GM19395 (cell line): ENCODE results near the gene FYCO1.
A peak's percentile ranks its signal among the peaks of the same experiment; 100 is the strongest.

Experiments used
- ATAC-seq: cut with Tn5 transposase; IDR thresholded peaks from one replicate; pipeline ENCODE4 v1.9.1; 2021; ENCODE audit warnings: mild to moderate bottlenecking, moderate library complexity; ENCODE audit not compliant: unreplicated experiment

FYCO1 gene

DNA sequence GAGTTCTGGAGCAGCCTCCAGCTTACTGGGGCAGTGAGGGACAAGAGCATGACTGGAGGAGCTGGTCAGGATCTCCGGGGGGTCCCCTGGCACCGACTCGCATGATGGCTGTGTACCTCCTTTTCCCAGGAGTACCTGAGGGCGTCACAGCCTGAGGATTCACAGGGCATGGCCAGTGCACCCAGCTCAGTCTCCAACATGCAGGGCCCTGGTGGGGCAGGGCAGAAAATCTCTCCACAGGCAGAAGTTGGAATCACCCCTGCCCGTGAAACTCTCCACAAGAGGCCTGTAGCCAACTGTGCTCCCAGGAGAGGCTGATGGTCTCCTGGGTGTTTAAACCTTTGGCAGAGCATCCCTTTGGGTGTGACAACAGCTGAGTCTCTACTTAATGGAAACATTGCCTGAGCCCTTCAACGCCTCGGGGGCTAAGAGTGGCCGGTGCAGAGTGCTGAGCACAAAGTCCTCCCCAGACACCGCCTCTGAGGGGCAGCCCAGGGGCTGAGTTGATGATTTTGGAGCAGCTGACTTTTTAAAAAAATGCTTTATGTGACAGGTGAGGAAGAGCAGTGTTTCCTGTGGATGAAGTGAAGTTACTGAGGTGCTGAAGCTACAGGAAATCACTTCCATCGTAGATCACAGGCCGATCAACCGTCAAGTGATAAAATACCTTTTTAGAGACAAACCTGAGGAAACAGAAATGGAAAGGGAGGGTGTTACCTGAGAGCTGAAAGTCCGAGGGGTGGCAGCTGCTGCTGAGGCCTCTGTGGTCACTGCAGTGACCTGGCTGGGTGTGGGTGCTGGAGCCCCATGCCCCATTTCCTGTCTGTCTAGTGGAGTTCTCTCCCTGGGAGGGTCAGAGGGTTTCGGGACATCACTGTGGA, 74.2 kb downstream of the FYCO1 start:
- ATAC-seq = no peak

DNA sequence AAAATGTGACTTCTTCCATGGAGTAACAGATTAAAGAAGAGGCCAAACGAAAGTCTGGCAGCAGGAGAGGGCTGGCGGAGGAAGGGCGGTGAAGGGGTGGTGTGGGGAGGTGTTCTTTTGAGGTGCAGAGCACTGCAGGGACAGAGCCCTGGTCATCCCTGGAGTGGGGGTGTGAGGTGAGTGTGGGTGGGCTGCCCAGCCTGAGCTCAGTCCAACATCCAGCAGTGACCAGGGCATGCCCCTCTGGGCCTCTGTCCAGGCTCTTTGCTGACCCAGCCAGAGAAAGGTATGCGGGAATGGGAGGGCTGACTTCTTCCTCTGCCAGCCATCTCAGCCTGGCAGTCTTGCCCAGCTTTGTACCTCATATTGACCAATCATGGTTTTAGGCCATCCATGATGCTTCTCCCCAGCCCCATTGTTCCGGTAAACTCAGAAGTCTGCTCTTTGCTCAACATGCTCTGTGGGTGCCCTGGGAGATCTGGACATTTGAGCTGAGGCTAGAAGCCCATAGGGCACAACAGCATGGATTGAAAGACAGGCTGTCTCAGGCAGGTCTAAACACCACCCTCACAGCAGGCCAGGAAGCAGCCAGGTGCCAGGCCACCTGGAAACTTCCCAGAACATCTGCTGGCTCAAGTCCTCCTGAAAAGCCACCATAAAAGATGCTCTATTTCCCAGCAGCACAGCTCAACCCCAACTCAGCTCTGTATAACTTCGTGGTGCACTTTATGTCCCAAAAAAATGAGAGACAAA, 78.3 kb downstream of the FYCO1 start:
- ATAC-seq = no peak

DNA sequence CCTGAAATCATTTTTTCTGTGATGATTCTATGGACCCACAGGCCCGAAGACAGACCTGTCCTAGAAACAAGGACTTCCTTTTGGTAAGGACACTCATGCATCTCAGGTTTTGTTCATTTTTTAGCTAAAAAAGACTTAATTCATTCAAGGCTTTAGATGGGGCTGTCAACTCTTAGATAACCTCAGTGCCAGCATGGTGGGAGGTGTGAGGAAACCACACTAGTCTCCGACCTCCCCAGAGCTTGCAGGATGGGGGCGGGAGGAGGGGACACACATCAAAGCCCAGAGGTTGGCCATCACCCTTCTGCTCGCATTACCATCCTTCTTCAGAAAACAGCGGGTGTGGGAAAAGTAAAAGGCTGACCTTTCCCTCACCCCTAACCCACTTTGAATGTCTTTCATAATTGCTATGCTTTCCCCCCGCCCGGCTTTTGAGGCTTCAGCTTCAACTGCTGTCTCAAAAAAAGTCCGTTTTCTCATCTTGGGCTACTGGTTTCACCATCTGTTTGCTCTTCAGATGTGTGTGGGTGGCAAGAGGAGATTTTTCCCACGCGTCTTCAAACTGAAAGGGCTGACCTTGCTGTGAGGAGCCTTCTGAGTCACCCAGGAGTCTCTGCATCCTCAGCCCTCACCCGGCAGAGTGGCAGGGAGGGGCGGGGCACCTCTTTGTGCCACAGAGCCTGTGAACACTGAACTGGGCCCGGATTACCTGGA, 79.9 kb downstream of the FYCO1 start:
- peak; percentile 96 for ATAC-seq

DNA sequence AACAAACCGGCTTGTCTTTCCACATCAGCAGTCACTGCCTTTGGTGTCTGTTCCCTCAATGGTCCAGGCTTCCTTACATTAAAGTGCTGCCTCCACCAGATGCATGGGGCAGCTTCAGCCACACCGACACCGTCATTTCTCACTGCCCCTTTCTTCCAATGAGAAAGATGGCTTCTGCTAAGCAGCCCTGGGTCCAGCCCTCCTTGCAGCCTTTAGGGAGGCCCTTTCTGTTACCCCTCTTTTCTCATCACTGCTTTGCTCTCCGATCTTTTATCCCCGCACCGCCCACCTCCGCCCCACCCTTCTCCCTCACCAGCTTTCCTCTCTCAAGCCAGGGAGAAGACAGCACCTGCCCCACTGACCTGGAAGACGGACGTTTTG, 80.6 kb downstream of the FYCO1 start:
- no peak for ATAC-seq

DNA sequence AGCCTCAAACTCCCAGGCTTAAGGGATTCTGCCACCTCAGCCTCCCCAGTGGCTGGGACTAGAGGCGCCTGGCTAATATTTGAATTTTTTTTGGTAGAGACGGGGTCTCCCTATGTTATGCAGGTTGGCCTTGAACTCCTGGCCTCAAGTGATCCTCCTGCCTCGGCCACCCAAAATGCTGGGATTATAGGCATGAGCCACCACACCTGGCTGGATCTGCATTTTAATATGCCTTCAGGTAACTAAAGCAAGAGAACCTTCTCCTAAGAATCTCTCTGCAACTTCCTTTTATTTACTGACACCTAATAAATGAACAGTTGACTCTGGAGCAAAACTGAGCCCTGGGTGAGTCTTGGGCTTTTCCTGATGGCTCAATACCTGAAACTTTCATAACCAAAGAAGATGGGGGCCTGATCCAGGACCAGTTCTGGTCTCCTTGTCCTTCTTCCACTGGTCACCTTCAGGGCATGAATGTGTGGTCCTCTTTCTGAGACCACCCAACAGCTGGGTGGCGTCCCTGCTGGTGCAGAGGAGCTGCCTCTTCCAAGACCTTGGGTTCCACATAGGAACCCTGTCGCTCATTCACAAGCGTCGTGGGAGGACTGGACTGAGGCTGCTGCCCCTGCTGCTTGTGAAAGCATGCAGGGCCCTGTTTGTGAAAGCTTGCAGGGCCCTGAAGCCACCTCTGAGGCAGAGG, 81.1 kb downstream of the FYCO1 start:
- ATAC-seq = no peak

DNA sequence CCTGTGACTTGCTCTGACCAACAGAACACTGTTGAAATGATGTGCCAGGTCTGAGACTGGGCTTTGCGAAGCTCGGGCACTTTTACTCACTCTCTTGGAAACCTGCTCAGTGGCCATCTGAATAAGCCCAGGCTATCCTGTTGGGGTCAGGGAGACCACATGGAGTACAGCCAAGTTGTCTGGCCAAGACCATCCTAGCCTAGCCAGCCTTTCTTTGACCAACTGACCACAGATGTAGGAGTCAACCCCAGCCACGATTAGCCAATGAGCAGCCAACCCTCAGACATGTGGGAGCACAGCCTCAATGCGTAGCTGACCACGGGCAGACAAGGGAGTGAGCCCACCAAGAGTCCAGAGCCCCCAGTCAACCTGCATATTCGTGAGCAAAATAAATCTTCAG, 83.2 kb downstream of the FYCO1 start:
- ATAC-seq = no peak

DNA sequence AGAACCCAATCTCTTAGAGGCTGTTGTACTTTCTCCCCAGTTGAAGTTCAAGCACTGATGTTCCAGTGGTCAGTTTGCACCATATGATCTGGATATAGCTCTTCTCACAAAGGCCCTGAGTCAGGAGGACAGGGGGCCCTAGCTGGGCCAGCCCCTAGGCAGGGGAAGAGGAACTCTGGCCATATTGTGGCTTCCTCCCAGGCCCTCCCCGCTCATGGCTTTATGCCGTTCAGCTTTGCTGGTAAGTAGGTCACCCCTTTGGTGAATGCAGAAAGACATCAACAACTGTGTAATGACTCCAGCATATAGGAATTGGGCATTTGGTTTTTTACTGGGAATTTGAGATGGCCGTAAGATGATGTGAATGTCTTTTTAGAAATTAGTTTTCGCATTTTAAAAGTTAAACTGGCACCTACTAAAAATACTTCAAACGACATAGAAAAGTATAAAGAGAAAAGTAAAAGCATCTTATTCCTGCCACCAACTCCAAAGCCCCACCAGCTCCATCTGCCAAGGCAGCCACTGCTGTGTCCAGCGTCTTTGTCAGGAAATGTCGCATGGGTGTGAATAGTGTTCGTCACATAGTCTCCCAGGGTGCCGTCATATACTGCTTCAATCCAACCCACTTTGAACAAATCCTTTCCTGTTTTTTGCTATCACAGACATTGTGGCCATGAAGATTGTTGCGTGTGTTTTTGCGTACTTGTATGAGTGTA, 84.0 kb downstream of the FYCO1 start:
- ATAC-seq = no peak

DNA sequence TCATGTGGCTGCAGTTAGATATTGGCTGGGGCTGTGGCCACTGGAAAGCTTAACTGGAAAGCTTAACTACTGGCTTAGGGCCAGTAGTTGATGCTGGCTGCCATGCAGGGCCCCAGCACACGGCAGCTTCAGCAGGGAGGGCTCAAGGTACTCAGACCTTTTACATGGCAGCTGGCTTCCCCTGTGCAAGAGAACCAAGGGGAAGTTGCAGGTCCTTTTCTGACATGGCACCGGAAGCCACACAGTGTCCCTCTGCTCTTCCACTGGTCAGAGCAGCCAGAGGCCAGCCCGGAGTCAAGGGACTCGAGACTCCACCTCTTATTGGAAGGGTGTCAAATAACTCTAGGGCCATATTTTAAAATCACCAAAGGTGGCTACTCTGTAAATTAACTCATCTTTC, 84.7 kb downstream of the FYCO1 start:
- no peak for ATAC-seq

DNA sequence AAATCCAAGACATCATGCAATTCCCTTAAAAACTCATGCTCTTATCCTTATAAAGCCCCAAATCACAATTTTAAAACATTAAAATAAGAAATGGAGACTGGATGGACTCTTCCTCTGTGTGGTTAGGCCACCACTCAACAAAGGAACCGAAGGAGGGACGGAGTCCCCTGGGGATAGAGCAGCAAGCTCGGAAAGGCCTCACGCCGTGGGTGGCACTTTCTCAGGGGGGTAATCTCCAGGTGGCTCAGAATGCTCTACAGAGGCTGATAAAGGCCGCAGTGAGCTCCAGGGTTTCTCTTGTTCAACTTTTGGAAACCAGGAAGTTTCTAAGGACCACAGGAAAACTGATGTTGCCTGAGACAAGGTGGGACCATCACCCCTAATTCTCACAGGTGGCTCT, 86.1 kb downstream of the FYCO1 start:
- no peak for ATAC-seq

DNA sequence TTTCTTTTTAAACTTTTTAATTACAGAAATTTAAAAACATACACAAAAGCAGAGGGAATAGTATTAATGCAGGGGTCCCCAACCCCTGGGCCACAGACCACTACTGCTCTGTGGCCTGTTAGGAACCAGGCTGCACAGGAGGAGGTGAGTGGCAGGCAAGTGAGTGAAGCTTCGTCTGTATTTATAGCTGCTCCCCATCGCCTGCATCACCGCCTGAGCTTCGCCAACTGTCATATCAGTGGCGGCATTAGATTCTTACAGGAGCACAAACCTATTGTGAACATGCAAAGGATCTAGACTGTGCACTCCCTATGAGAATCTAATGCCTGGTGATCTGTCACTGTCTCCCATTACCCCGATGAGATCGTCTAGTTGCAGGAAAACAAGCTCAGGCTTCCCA, 86.9 kb downstream of the FYCO1 start:
- ATAC-seq = no peak

DNA sequence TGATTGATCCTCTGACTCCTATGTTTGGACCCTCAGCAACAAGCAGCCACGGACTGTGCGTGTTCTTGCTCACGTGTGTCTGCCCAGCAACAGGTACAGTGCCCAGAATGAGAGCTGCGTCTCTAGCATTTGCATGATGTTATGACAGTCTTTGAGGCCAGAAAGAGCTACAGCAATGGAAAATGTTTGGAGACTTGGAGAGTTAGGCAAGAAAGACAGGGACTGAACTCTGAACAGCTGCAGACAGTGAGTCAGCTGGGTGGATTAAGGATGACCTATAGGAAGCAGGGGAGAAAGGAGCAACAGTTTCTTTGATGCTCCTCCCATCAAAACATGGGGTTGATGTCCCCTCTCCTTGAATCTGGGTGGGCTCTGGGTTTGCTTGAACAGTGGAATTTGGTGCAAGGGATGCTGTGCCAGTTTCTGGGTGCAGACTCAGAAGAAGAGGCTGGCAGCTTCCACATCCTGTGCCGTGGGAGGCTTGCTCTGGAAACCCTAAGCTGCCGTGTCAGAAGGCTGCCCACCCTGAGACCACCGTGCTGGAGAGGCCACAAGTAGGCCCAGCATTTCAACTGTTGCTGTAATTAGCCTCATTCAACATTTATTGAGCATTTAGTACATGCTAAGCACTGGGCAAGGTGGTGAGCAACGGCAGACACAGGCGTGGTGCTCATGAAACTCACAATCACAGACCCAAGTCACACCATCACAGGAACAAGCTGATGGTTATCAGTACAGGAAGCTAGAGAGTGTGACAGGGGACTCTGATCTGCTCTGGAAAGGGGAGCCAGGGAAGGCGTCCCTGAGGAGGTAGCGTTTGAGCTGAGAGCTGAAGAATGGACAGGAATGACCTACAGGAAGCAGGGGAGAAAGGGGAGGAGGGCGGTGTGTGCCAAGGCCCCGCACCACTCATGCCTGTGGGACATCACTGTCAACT, 87.6 kb downstream of the FYCO1 start:
- ATAC-seq = no peak

DNA sequence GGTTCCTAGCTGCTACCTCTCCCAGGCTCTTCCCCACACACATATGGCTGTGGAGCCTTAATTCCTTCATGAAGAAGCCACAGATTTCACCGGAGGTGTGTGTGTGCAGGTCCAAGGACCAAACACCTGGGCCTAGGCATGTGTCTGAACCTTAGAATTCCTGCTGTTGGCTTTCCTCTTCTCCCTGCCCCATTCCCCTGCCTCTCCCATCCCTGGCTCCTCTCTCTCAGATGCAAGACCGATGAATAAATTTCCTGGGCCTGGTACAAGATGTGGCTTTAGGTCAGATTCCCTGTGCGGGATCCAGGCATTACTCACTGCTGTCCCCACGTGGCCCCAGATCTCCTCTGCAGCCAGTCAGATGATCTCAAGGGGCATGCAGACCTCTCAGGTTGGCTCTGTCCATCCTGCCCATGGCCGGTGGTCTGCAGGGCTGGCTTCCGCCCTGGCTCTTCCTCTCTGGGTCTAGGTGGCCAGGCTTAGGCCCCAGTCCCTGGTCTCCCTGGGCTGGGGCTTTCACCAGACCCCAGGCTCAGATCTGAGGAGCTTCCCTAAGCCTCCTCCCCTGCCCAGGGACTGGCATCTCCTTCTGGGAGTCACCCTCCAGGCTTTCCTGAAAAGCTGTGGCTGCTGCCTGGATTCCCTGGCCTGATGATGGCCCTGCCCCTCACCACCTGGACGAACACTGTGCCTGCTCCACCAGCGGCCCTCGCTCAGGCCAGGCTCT, 88.8 kb downstream of the FYCO1 start:
- ATAC-seq = no peak

DNA sequence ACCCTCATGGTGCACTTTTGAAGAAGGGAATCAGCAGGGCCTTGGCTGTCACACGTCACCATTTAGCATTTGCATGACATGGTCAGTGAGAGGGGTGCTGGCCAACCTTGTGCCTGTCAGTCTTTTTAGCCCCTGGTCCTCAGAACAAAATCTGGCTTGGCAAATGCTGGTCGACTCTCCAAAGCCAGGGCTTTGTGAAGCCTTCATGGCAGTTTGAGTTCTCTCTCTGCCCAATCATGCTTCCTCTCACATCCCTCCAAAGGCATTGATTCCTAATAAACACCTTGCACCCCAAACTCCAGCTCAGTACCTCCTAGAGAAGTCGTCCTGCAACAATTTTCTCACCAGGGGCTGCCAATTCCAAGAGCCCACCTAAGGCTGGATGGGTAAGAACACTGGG, 89.9 kb downstream of the FYCO1 start:
- ATAC-seq = no peak

DNA sequence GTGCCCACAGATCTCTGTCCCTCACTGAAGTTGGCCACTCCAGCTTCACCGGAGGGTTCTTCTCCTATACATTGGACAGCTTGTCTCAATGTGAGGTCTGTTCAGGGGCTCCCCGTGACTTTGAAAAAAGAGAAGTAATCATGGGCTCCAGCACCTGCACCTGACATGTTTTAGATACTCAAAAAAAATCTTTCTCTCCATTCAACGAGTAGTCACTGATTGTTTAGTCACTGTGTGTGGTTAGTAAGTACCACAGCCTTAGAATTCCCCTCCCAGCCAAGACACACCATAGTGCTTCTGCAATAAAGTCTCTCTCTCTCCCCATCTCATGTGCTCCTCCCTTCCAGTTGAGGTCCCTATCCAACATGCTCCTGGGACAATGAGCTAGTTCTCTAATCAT, 90.7 kb downstream of the FYCO1 start:
- peak; percentile 57 for ATAC-seq

DNA sequence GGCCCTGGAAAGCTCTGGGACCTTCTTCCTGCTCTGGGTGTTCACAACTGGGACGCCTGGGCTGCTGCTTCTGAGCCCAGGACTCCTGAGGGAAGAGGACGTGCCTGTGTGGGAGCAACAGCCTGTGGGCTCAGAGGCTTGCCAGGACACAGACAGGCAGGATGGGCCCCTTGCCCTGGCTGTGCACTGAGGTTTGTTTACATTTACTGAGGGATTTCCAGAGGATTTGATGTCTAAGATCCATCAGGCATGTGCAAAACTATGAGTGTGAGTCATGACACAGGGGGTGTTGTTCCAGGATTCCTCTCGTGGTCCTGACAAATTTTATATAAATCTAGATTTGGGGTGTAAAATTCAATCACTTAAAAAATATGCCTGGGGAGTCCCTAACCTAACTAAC, 98.7 kb downstream of the FYCO1 start:
- no peak for ATAC-seq

DNA sequence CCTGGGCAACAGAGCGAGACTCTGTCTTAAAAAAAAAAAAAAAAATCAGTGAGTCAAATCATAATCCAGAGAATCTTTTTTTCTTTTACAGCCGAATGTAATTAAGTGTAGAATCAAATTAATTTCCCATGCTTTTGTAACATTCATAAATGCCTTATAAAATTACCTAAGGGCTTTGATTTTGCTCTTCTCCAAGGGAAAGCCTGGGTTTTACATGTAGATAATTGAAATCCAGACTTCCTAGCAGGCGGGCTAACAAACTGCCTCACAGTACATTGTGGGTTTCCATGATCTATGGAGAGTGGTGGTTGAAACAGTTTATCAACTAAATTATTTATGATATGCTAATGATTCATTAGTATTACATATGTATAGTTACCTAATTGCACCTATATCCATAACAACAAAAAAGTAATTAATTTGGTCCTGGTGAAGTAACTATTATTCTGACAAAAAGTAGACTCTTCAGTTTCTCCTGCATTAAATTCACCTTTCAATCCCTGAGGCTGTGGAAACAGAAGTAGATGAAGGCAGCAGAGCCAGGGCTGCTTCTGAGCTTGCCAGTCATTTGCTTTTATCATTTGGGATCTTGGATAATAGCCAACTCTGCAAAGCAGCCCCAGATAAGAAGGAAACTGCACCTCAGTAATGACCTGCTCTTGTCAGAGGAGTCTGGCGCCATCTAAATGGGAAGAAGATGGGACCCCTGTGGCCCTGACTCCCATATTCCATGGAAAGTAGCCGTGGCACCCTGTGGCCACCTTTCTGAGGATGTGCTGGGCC, 99.7 kb downstream of the FYCO1 start:
- no peak for ATAC-seq

DNA sequence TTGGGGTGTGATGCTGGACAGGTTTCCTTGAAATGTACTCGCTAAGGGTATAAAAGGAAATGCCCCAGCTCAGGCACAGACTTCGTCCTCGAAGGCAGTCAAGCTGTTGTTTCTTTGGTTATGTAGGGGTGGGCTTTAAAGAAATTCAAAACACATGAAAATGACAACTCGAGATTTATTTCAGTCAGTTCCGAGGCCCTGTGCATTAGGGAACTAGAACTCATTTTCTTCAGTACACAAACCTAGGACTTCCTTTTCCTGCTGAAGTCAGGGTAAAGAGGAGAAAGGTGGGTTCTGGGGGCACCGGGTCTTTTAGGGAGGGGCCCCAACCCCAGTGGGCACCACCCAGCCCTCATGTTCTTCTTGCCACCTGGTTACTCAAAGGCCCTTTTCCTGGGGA, 101.6 kb downstream of the FYCO1 start:
- no peak for ATAC-seq

DNA sequence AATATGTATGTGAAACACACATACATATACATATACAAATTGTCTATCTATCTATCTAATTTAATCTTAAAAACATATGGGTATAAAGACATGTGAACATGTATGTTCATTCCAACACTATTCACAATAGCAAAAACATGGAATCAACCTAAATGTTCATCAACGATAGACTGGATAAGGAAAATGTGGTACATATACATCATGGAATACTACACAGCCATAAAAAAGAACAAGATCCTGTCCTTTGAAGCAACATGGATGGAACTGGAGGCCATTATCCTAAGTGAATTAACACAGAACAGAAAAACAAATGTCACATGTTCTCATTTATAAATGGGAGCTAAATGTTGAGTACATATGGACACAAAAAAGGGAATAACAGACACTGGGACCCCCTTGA, 103.5 kb downstream of the FYCO1 start:
- no peak for ATAC-seq
